Panc1 (cell line): Measurements from ENCODE around the gene FYN.

Source experiments
- CTCF ChIP-seq: fragments of 450-650 bp; IDR thresholded peaks from 2 replicates; pipeline ENCODE4 v1.5.1; 2017; ENCODE audit warnings: mild to moderate bottlenecking
- POLR2AphosphoS5 ChIP-seq: IDR thresholded peaks from 2 replicates; pipeline ENCODE4 v1.6.1; 2012; ENCODE audit warnings: mild to moderate bottlenecking, low read depth, low read length, moderate library complexity
- SIN3A ChIP-seq: IDR thresholded peaks from 2 replicates; pipeline ENCODE4 v1.6.1; 2012; ENCODE audit warnings: low read depth, mild to moderate bottlenecking, low read length, moderate library complexity, borderline replicate concordance; ENCODE audit not compliant: insufficient read depth
- TCF7L2 ChIP-seq: IDR thresholded peaks from 2 replicates; pipeline ENCODE4 v1.6.1; 2011; ENCODE audit warnings: mild to moderate bottlenecking, low read depth, low read length, inconsistent platforms
- TF ChIP-seq, protein P1 (sequence below), 2 experiments: IDR thresholded peaks; 2 replicates each; pipeline ENCODE4 v1.6.1; 2011 to 2012; ENCODE audit warnings: low read depth in 2 of 2, control low read depth in 1 of 2, low read length in 1 of 2, mild to moderate bottlenecking in 1 of 2, moderate library complexity in 1 of 2; ENCODE audit not compliant: insufficient read depth in 1 of 2

- no peak for TF ChIP-seq CTCF
- no peak for TF ChIP-seq POLR2AphosphoS5
- TF ChIP-seq, protein P1, sequence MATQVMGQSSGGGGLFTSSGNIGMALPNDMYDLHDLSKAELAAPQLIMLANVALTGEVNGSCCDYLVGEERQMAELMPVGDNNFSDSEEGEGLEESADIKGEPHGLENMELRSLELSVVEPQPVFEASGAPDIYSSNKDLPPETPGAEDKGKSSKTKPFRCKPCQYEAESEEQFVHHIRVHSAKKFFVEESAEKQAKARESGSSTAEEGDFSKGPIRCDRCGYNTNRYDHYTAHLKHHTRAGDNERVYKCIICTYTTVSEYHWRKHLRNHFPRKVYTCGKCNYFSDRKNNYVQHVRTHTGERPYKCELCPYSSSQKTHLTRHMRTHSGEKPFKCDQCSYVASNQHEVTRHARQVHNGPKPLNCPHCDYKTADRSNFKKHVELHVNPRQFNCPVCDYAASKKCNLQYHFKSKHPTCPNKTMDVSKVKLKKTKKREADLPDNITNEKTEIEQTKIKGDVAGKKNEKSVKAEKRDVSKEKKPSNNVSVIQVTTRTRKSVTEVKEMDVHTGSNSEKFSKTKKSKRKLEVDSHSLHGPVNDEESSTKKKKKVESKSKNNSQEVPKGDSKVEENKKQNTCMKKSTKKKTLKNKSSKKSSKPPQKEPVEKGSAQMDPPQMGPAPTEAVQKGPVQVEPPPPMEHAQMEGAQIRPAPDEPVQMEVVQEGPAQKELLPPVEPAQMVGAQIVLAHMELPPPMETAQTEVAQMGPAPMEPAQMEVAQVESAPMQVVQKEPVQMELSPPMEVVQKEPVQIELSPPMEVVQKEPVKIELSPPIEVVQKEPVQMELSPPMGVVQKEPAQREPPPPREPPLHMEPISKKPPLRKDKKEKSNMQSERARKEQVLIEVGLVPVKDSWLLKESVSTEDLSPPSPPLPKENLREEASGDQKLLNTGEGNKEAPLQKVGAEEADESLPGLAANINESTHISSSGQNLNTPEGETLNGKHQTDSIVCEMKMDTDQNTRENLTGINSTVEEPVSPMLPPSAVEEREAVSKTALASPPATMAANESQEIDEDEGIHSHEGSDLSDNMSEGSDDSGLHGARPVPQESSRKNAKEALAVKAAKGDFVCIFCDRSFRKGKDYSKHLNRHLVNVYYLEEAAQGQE (IDR thresholded peaks at IDR 0.05; ENCODE audit: insufficient read depth in 1 of 2, low read depth in 2 of 2, low read length in 1 of 2), result no peak
- TF ChIP-seq SIN3A, result no peak
- TF ChIP-seq TCF7L2, result no peak
Observed at GRCh38 chr6:111922454-111923297, 49.4 kb upstream of the FYN start.
